Measurements from ENCODE around the gene GUF1. TPM values are rescaled to one million over a fixed set of nuclear protein-coding genes. Genes with fewer than 3 reads are reported as not detected.
"Not testable (repeated sequence)": the region's sequence is repeated elsewhere in the genome, so short reads cannot be mapped to it uniquely, and the experiment has no call there.

GUF1 gene
- total RNA-seq, 4 donors from 2014 or later = 12.0 to 15.4 (median 13.1) TPM

- DNase-seq (ENCODE audit: low spot score) = no peak
- no peak for ATAC-seq (ENCODE audit: low FRiP score)
- TF ChIP-seq, protein P1, sequence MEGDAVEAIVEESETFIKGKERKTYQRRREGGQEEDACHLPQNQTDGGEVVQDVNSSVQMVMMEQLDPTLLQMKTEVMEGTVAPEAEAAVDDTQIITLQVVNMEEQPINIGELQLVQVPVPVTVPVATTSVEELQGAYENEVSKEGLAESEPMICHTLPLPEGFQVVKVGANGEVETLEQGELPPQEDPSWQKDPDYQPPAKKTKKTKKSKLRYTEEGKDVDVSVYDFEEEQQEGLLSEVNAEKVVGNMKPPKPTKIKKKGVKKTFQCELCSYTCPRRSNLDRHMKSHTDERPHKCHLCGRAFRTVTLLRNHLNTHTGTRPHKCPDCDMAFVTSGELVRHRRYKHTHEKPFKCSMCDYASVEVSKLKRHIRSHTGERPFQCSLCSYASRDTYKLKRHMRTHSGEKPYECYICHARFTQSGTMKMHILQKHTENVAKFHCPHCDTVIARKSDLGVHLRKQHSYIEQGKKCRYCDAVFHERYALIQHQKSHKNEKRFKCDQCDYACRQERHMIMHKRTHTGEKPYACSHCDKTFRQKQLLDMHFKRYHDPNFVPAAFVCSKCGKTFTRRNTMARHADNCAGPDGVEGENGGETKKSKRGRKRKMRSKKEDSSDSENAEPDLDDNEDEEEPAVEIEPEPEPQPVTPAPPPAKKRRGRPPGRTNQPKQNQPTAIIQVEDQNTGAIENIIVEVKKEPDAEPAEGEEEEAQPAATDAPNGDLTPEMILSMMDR (IDR thresholded peaks at IDR 0.05) = no peak
Observed at GRCh38 chr4:44725166-44725565, 46.9 kb downstream of the GUF1 start.

DNA sequence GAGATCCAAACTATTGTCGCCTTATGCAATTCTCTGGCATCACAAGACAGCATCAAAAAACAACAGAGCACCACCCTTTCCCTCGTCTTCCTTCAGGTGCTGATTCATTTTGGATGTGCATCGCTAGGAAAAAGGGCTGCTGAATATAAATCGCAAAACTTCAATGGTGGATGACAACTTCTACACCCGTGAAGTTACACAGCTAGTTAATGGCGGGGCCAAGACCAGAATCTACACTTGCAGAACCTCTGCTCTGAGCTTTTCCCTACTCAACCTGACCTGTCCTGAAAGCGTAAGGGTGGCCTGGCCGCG, 47.5 kb downstream of the GUF1 start:
- TF ChIP-seq, protein P1 (IDR thresholded peaks at IDR 0.05) = no peak
- ATAC-seq (ENCODE audit: low FRiP score) = peak; percentile 27

GRCh38 chr4:44726038-44726871, 48.0 kb downstream of the GUF1 start, which contains the start of gene GNPDA2:
Gene GNPDA2 (minus strand): TSS chr4:44726556. CDS start chr4:44722207, 4,349 bp downstream.
- peak; percentile 94 for ATAC-seq (ENCODE audit: low FRiP score)
- TF ChIP-seq, protein P1 (IDR thresholded peaks at IDR 0.05) = no peak

More for the DNA sequence above, 47.5 kb downstream of the GUF1 start:
- DNase-seq (ENCODE audit: low spot score) = peak; percentile 22

GRCh38 chr4:44727471-44727870, 49.3 kb downstream of the GUF1 start:
- ATAC-seq (ENCODE audit: low FRiP score) (no peak), DNase-seq (ENCODE audit: low spot score) (no peak)
- TF ChIP-seq, protein P1 (IDR thresholded peaks at IDR 0.05) = no peak

More at GRCh38 chr4:44726038-44726871, 48.0 kb downstream of the GUF1 start, which contains the start of gene GNPDA2:
- peak; percentile 68 for DNase-seq (ENCODE audit: low spot score)

DNA sequence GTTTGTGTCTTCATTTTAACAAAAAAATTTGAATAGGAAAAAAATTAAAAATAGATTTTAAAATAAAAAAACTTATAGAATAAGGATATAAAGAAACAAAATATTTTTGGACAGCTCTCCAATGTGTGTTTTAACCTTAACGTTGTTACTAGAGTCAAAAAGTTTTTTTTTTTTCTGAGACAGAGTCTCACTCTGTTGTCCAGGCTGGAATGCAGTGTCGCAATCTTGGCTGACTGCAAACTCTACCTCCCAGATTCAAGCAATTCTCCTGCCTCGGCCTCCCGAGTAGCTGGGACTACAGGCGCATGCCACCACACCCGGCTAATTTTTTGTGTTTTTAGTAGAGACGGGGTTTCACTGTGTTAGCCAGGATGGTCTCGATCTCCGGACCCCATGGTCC, 50.5 kb downstream of the GUF1 start:
- not testable (repeated sequence) for ATAC-seq (ENCODE audit: low FRiP score)

DNA sequence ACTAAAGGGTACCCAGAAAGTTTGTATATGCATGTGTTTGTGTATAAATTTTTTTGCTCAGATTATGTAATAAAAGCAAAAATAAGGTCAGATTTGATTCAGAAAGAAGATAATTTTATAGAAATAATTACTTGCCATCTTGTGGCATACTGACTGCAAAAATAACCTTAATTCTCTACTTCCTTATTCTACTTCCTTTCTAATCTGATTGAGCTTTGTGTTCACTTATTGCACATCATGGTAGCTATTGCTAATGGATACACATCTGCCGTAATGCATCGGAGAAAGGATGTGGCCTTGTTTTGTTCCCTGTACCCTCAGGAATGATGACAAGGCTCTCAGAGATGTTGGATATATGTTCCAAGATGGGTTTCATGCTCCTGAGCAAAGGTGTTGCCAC, 58.7 kb downstream of the GUF1 start:
- TF ChIP-seq, protein P1 (IDR thresholded peaks at IDR 0.05) = no peak
- DNase-seq (ENCODE audit: low spot score) = no peak
- ATAC-seq (ENCODE audit: low FRiP score) = no peak

More for the DNA sequence above, 50.5 kb downstream of the GUF1 start:
- not testable (repeated sequence) for DNase-seq (ENCODE audit: low spot score)

- no peak for ATAC-seq (ENCODE audit: low FRiP score)
- TF ChIP-seq, protein P1 (IDR thresholded peaks at IDR 0.05) = no peak
- DNase-seq (ENCODE audit: low spot score) = no peak
Observed at GRCh38 chr4:44738615-44739014, 60.4 kb downstream of the GUF1 start.
